GM18508 (cell line): ENCODE results near the gene FBXO44.

ENCODE experiments used
- ATAC-seq: cut with Tn5 transposase; IDR thresholded peaks from one replicate; pipeline ENCODE4 v1.9.1; 2021; ENCODE audit warnings: moderate number of reproducible peaks; ENCODE audit not compliant: insufficient read depth, unreplicated experiment

FBXO44 gene

GRCh38 chr1:11704691-11705475 lies 50.2 kb downstream of the FBXO44 start:
- ATAC-seq, result no peak

GRCh38 chr1:11705596-11705995 lies 50.9 kb downstream of the FBXO44 start:
- no peak for ATAC-seq

- ATAC-seq, result no peak
Measured at GRCh38 chr1:11706292-11706691, 51.6 kb downstream of the FBXO44 start.

- no peak for ATAC-seq
Measured at GRCh38 chr1:11707621-11708276, 53.1 kb downstream of the FBXO44 start.

GRCh38 chr1:11708554-11709350 lies 54.1 kb downstream of the FBXO44 start:
- no peak for ATAC-seq

GRCh38 chr1:11711490-11711889 lies 56.8 kb downstream of the FBXO44 start:
- ATAC-seq, result no peak

- no peak for ATAC-seq
Measured at GRCh38 chr1:11712285-11712684, 57.6 kb downstream of the FBXO44 start.
